HEK293 (cell line): Measurements from ENCODE around the gene PRSS12.
A peak's percentile ranks its signal among the peaks of the same experiment; 100 is the strongest.

Experiments
- CTCF ChIA-PET: fragments of 350-600 bp; formaldehyde crosslinking; extraction: SDS; loops from one replicate; lab custom pipeline; 2021; ENCODE audit warnings: antibody characterized with exemption; lab: Yijun Ruan, JAX
- POLR2A ChIA-PET: fragments of 300-600 bp; formaldehyde crosslinking; extraction: SDS; loops from one replicate; lab custom pipeline; 2020; ENCODE audit warnings: antibody characterized with exemption, inconsistent platforms; lab: Yijun Ruan, JAX
- H3K27ac ChIP-seq: fragments of 200-500 bp; sonication (Bioruptor generic); 2 replicates; pipeline ENCODE4 v1.5.1; 2014; ENCODE audit warnings: low read depth, low read length, control low read depth, inconsistent platforms; ENCODE audit errors: extremely low read depth
- H3K36me3 ChIP-seq, 2 experiments: fragments of 200-500 bp in 1 of 2; sonication (Bioruptor generic) in 1 of 2; 1 replicate in 1 of 2; 2 replicates in 1 of 2; pipeline ENCODE4 v1.5.1; 2014 to 2017; ENCODE audit warnings: inconsistent platforms in 2 of 2, low read length in 2 of 2; ENCODE audit not compliant: control insufficient read depth in 2 of 2, insufficient read depth in 1 of 2
- H3K4me1 ChIP-seq: fragments of 200-500 bp; sonication (Bioruptor generic); 2 replicates; pipeline ENCODE4 v1.5.1; 2014; ENCODE audit warnings: mild to moderate bottlenecking, low read length, inconsistent platforms; ENCODE audit not compliant: control insufficient read depth, insufficient read depth
- H3K4me3 ChIP-seq: 2 replicates; pipeline ENCODE4 v1.5.1; 2011; ENCODE audit warnings: low read depth, mild to moderate bottlenecking, control low read depth, low read length, moderate library complexity
- H3K9me3 ChIP-seq: fragments of 200-500 bp; sonication (Bioruptor generic); 2 replicates; pipeline ENCODE4 v1.5.1; 2014; ENCODE audit warnings: low read depth, low read length, inconsistent platforms; ENCODE audit not compliant: control insufficient read depth, insufficient read depth
- HOXA7 ChIP-seq: sonication (generic); formaldehyde crosslinking; IDR thresholded peaks from 2 replicates; pipeline ENCODE4 v1.8.1; 2022; ENCODE audit warnings: missing genetic modification reagents, borderline replicate concordance
- IKZF3 ChIP-seq: fragments of 450-650 bp; IDR thresholded peaks from 2 replicates; pipeline ENCODE4 v1.5.0; 2018; ENCODE audit warnings: missing biosample characterization, mild to moderate bottlenecking, missing genetic modification characterization, moderate library complexity
- OSR2 ChIP-seq: fragments of 450-650 bp; formaldehyde crosslinking; IDR thresholded peaks from 2 replicates; pipeline ENCODE4 v1.5.1; 2016; ENCODE audit warnings: missing biosample characterization, missing genetic modification characterization
- OVOL3 ChIP-seq: fragments of 450-650 bp; formaldehyde crosslinking; IDR thresholded peaks from 2 replicates; pipeline ENCODE4 v1.5.1; 2016; ENCODE audit warnings: missing biosample characterization, missing genetic modification characterization
- ZBTB20 ChIP-seq: fragments of 450-650 bp; formaldehyde crosslinking; IDR thresholded peaks from 2 replicates; pipeline ENCODE4 v1.5.1; 2016; ENCODE audit warnings: missing biosample characterization, missing genetic modification characterization
- ZEB2 ChIP-seq: fragments of 450-650 bp; formaldehyde crosslinking; IDR thresholded peaks from 2 replicates; pipeline ENCODE4 v1.5.1; 2016; ENCODE audit warnings: missing biosample characterization, missing genetic modification characterization
- ZFP37 ChIP-seq: fragments of 450-650 bp; formaldehyde crosslinking; IDR thresholded peaks from 2 replicates; pipeline ENCODE4 v1.5.1; 2016; ENCODE audit warnings: missing biosample characterization, missing genetic modification characterization
- ZFP69B ChIP-seq: fragments of 450-650 bp; formaldehyde crosslinking; IDR thresholded peaks from 2 replicates; pipeline ENCODE4 v1.5.1; 2016; ENCODE audit warnings: missing biosample characterization, missing genetic modification characterization
- ZNF138 ChIP-seq: fragments of 450-650 bp; formaldehyde crosslinking; IDR thresholded peaks from 2 replicates; pipeline ENCODE4 v1.5.1; 2016; ENCODE audit warnings: missing biosample characterization, missing genetic modification characterization, borderline replicate concordance
- ZNF175 ChIP-seq: fragments of 450-650 bp; formaldehyde crosslinking; IDR thresholded peaks from 2 replicates; pipeline ENCODE4 v1.5.1; 2016; ENCODE audit warnings: missing biosample characterization, missing genetic modification characterization
- ZNF202 ChIP-seq: fragments of 450-650 bp; formaldehyde crosslinking; IDR thresholded peaks from 2 replicates; pipeline ENCODE4 v1.5.1; 2016; ENCODE audit warnings: missing biosample characterization, missing genetic modification characterization, borderline replicate concordance
- ZNF292 ChIP-seq: fragments of 450-650 bp; formaldehyde crosslinking; IDR thresholded peaks from 2 replicates; pipeline ENCODE4 v1.5.1; 2016; ENCODE audit warnings: low read depth, missing biosample characterization, missing genetic modification characterization, borderline replicate concordance
- ZNF366 ChIP-seq: fragments of 450-650 bp; formaldehyde crosslinking; conservative IDR thresholded peaks from 2 replicates; pipeline ENCODE4 v1.5.1; 2016; ENCODE audit warnings: missing biosample characterization, missing genetic modification characterization
- ZNF473 ChIP-seq: fragments of 450-650 bp; formaldehyde crosslinking; IDR thresholded peaks from 2 replicates; pipeline ENCODE4 v1.5.1; 2017; ENCODE audit warnings: missing biosample characterization, missing genetic modification characterization
- ZNF596 ChIP-seq: fragments of 450-650 bp; IDR thresholded peaks from 2 replicates; pipeline ENCODE4 v1.5.0; 2018; ENCODE audit warnings: missing biosample characterization, mild to moderate bottlenecking, missing genetic modification characterization, moderate library complexity
- ZNF610 ChIP-seq: fragments of 450-650 bp; formaldehyde crosslinking; IDR thresholded peaks from 2 replicates; pipeline ENCODE4 v1.5.1; 2016; ENCODE audit warnings: missing biosample characterization, missing genetic modification characterization, borderline replicate concordance
- ZNF623 ChIP-seq: fragments of 450-650 bp; formaldehyde crosslinking; IDR thresholded peaks from 2 replicates; pipeline ENCODE4 v1.5.1; 2016; ENCODE audit warnings: missing biosample characterization, missing genetic modification characterization
- ZNF629 ChIP-seq: fragments of 450-650 bp; formaldehyde crosslinking; IDR thresholded peaks from 2 replicates; pipeline ENCODE4 v1.5.1; 2017; ENCODE audit warnings: missing biosample characterization, missing genetic modification characterization
- ZNF843 ChIP-seq: fragments of 450-650 bp; formaldehyde crosslinking; IDR thresholded peaks from 2 replicates; pipeline ENCODE4 v1.5.1; 2016; ENCODE audit warnings: missing biosample characterization, missing genetic modification characterization
- TF ChIP-seq, protein P1 (sequence below): fragments of 450-650 bp; formaldehyde crosslinking; IDR thresholded peaks from 2 replicates; pipeline ENCODE4 v1.5.1; 2017; ENCODE audit warnings: missing biosample characterization, missing genetic modification characterization
- TF ChIP-seq, protein P2 (sequence below): fragments of 450-650 bp; formaldehyde crosslinking; IDR thresholded peaks from 2 replicates; pipeline ENCODE4 v1.5.1; 2016; ENCODE audit warnings: missing biosample characterization, missing genetic modification characterization
- TF ChIP-seq, protein P3 (sequence below): fragments of 450-650 bp; formaldehyde crosslinking; IDR thresholded peaks from 2 replicates; pipeline ENCODE4 v1.5.1; 2016; ENCODE audit warnings: missing biosample characterization, missing genetic modification characterization
- TF ChIP-seq, protein P4 (sequence below): fragments of 450-650 bp; formaldehyde crosslinking; IDR thresholded peaks from 2 replicates; pipeline ENCODE4 v1.5.1; 2016; ENCODE audit warnings: missing biosample characterization, missing genetic modification characterization, low read depth
- TF ChIP-seq, protein P5 (sequence below): fragments of 450-650 bp; formaldehyde crosslinking; IDR thresholded peaks from 2 replicates; pipeline ENCODE4 v1.5.1; 2017; ENCODE audit warnings: missing biosample characterization, missing genetic modification characterization
- TF ChIP-seq, protein P6 (sequence below): IDR thresholded peaks from 2 replicates; pipeline ENCODE4 v1.6.1; 2011; ENCODE audit warnings: mild to moderate bottlenecking, low read depth, low read length, borderline replicate concordance

PRSS12 gene

DNA sequence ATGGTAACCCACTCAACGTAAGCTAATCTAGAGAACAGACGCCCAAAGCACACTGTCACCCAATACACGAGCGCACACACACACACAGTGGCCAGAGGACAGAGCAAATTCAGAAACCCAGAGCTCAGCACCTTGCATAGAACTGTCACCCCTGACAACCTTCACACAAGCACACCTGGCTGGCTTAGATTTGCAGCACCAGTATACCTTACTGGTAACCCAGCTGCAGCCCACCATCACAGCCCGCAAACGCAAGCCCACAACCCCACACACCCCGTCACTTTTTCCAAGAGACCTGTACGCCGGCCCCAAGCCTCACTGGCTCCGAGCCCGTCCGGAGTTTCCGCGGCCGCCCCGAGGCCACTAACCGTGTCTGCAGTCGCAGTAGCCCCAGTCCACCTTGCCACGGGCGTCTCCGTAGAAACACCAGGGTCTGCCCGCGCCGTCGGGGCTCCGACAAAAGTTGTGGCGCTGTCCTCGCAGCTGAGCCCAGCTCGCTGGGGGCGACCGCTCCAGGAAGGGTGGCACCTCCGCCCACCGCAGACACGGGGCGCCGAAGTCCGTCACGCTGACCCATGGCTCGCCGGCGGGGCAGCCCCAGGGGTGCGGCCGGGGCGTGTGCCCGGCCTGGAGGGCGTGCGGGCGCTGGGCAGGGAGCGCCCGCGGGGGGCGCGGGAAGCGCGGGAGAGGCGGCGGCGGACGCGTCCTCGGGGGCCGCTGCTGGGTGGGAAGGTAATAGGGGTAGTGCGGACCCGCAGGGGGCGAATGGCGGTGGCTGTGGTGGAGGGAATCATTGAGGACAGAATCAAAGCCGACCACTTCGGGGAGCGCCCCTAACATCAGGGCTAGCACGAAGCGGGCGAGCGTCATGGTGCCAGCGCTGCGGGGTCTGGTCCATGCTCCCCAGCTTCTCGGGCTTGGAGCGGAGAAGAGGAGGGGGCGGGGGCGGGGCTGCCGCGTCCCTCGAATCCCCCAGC, 664 bp downstream of the PRSS12 start (continued):
- TF ChIP-seq, protein P1, sequence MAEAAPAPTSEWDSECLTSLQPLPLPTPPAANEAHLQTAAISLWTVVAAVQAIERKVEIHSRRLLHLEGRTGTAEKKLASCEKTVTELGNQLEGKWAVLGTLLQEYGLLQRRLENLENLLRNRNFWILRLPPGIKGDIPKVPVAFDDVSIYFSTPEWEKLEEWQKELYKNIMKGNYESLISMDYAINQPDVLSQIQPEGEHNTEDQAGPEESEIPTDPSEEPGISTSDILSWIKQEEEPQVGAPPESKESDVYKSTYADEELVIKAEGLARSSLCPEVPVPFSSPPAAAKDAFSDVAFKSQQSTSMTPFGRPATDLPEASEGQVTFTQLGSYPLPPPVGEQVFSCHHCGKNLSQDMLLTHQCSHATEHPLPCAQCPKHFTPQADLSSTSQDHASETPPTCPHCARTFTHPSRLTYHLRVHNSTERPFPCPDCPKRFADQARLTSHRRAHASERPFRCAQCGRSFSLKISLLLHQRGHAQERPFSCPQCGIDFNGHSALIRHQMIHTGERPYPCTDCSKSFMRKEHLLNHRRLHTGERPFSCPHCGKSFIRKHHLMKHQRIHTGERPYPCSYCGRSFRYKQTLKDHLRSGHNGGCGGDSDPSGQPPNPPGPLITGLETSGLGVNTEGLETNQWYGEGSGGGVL (tag by site-specific recombination) = peak; percentile 46
- TF ChIP-seq ZNF623 (tag by site-specific recombination) (no peak), ZBTB20 (tag by site-specific recombination) (no peak), ZNF202 (tag by site-specific recombination) (no peak), ZFP69B (peak; percentile 67), ZNF596 (tag by site-specific recombination) (no peak)
- TF ChIP-seq, protein P2, sequence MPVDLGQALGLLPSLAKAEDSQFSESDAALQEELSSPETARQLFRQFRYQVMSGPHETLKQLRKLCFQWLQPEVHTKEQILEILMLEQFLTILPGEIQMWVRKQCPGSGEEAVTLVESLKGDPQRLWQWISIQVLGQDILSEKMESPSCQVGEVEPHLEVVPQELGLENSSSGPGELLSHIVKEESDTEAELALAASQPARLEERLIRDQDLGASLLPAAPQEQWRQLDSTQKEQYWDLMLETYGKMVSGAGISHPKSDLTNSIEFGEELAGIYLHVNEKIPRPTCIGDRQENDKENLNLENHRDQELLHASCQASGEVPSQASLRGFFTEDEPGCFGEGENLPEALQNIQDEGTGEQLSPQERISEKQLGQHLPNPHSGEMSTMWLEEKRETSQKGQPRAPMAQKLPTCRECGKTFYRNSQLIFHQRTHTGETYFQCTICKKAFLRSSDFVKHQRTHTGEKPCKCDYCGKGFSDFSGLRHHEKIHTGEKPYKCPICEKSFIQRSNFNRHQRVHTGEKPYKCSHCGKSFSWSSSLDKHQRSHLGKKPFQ (tag by site-specific recombination) = no peak

DNA sequence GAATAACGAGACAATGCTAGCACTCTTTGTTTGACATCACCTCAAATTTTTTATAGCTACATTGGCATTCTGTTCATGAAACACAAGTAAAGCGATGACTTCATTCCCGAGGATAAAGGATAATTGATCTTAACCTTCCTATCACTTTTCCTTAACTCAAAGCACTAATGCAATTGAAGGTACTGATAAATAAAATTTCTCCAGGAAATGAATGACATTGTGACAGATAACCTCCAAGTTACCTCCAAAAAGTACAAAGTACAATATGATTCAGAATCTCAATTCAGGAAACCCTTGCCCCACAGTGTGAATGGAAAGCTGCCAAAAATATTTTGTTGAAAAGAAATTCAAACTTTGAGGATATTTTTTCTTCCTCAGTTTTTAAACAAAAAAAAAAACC, 1.8 kb downstream of the PRSS12 start:
- no peaks in the 10 kb centered on the region for H3K36me3 ChIP-seq
- ChIA-PET POLR2A (no interaction called here), CTCF (interaction anchor here (0.6 to 1.2 kb wide), 4 partner anchors 10 to 73 kb away, joined by 3 to 6 read pairs (median 4); no protein-coding TSS in a partner anchor)
- TF ChIP-seq ZNF610 = no peak
- TF ChIP-seq, protein P3, sequence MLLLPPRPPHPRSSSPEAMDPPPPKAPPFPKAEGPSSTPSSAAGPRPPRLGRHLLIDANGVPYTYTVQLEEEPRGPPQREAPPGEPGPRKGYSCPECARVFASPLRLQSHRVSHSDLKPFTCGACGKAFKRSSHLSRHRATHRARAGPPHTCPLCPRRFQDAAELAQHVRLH (tag by site-specific recombination) = no peak
- TF ChIP-seq IKZF3 (tag by site-specific recombination) = peak; percentile 47; the same call in 1 of the 2 replicates
- TF ChIP-seq ZFP37 (tag by site-specific recombination) = no peak
- no peak for TF ChIP-seq ZNF175 (tag by site-specific recombination)
- TF ChIP-seq ZNF292 (tag by site-specific recombination) = no peak
- TF ChIP-seq, protein P4, sequence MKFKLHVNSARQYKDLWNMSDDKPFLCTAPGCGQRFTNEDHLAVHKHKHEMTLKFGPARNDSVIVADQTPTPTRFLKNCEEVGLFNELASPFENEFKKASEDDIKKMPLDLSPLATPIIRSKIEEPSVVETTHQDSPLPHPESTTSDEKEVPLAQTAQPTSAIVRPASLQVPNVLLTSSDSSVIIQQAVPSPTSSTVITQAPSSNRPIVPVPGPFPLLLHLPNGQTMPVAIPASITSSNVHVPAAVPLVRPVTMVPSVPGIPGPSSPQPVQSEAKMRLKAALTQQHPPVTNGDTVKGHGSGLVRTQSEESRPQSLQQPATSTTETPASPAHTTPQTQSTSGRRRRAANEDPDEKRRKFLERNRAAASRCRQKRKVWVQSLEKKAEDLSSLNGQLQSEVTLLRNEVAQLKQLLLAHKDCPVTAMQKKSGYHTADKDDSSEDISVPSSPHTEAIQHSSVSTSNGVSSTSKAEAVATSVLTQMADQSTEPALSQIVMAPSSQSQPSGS = peak; percentile 32; the same call in 1 of the 2 replicates
- no peak for TF ChIP-seq OSR2
- 0 out of 2 replicates have a peak, but pooled peaks have one; percentile 21 for TF ChIP-seq ZNF366
- no peak for TF ChIP-seq ZNF138
- TF ChIP-seq ZNF843 (tag by site-specific recombination) = no peak
- TF ChIP-seq ZNF629 (tag by site-specific recombination) = peak; percentile 43; the same call in 1 of the 2 replicates
- no peak for TF ChIP-seq HOXA7 (CRISPR knock-in tag)
- TF ChIP-seq, protein P5, sequence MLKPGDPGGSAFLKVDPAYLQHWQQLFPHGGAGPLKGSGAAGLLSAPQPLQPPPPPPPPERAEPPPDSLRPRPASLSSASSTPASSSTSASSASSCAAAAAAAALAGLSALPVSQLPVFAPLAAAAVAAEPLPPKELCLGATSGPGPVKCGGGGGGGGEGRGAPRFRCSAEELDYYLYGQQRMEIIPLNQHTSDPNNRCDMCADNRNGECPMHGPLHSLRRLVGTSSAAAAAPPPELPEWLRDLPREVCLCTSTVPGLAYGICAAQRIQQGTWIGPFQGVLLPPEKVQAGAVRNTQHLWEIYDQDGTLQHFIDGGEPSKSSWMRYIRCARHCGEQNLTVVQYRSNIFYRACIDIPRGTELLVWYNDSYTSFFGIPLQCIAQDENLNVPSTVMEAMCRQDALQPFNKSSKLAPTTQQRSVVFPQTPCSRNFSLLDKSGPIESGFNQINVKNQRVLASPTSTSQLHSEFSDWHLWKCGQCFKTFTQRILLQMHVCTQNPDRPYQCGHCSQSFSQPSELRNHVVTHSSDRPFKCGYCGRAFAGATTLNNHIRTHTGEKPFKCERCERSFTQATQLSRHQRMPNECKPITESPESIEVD (tag by site-specific recombination) = peak; percentile 74
- no peak for TF ChIP-seq OVOL3
- TF ChIP-seq, protein P6, sequence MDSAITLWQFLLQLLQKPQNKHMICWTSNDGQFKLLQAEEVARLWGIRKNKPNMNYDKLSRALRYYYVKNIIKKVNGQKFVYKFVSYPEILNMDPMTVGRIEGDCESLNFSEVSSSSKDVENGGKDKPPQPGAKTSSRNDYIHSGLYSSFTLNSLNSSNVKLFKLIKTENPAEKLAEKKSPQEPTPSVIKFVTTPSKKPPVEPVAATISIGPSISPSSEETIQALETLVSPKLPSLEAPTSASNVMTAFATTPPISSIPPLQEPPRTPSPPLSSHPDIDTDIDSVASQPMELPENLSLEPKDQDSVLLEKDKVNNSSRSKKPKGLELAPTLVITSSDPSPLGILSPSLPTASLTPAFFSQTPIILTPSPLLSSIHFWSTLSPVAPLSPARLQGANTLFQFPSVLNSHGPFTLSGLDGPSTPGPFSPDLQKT = no peak
- no peak for TF ChIP-seq ZEB2 (tag by site-specific recombination)
- no peak for TF ChIP-seq ZNF473
- H3K27ac ChIP-seq = no peak overlapping the region
- H3K9me3 ChIP-seq = no peaks in the 10 kb centered on the region
- H3K4me3 ChIP-seq = no peak overlapping the region
- H3K4me1 ChIP-seq = peaks cover 20% of the 10 kb centered on the region
